GM21367 (cell line): ENCODE data around the gene DPH2.

Experiments
- ATAC-seq: cut with Tn5 transposase; IDR thresholded peaks from one replicate; pipeline ENCODE4 v1.9.1; 2021; ENCODE audit not compliant: unreplicated experiment

The DPH2 gene

GRCh38 chr1:43998000-43998378 is 28.2 kb downstream of the DPH2 start:
- no peak for ATAC-seq

- no peak for ATAC-seq
Measured at GRCh38 chr1:43999455-43999854, 29.6 kb downstream of the DPH2 start.

GRCh38 chr1:44000122-44000665 is 30.4 kb downstream of the DPH2 start:
- no peak for ATAC-seq

DNA sequence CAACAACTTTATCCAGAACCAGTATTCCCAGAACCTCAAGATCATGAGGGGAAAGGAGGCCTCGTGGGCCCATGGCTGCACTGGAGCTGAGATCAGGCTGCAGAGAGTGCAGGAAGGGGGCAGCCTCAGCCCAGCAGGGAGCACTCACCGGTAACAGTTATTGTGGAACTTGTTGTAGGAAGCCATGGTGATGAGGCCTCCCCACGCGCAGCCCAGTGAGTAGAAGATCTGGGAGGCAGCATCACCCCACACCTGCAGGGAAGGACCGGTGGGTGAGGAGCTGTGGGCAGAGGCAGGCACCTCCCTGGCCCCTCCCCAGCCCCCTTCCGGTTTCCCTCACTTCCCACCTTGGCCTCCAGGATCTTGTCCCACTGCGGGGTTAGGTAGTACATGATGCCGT is 32.4 kb downstream of the DPH2 start:
- no peak for ATAC-seq

- no peak for ATAC-seq
Measured at GRCh38 chr1:44002606-44003157, 32.9 kb downstream of the DPH2 start.

DNA sequence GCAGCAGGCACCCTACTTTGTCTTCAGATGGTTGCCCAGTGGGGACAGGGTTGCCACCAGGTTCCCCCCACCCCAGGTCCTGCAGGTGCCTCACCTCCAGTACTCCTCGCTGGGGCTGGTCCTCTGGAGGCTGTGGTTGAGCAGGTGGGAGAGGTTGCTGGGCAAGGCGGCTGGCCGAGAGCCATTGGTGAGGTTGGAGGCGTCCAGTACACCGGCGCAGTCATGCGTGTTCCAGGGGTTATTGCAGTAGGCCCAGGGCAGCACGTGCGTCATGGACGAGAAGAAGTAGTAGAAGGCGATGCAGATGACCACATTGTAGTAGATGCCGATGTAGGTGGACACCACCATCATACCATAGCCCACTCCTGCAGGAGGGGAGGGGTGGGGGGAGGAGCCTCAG is 38.4 kb downstream of the DPH2 start:
- ATAC-seq: no peak

DNA sequence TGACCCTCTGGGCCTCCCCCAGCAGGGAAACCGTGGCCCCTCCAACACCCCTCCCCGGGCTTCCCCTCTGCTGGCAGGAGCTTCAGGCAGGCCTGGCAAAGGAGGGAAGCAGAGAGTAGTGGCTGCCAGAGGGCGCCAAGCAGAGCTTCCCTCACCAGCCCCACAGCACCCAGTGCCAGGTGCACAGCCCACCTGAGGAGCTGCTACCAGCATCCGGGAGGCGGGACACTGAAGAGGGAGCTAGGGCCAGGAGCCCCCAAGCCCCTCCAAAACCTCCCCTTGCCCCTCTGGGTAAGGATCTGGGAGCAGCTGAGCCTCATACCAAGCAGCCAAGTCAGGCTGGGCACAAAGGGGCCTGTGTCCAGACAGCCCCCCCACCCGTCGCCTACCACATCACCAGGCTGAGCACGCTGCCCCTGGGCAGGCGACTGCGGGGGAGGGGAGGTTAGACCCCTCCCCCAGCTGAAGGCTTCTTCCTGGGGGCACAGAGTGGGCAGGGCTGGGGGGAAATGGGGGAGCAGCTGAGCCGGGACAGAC is 41.2 kb downstream of the DPH2 start:
- no peak for ATAC-seq

GRCh38 chr1:44012404-44012803 is 42.6 kb downstream of the DPH2 start:
- ATAC-seq: no peak

- ATAC-seq: no peak
Measured at GRCh38 chr1:44012941-44013609, 43.3 kb downstream of the DPH2 start.

DNA sequence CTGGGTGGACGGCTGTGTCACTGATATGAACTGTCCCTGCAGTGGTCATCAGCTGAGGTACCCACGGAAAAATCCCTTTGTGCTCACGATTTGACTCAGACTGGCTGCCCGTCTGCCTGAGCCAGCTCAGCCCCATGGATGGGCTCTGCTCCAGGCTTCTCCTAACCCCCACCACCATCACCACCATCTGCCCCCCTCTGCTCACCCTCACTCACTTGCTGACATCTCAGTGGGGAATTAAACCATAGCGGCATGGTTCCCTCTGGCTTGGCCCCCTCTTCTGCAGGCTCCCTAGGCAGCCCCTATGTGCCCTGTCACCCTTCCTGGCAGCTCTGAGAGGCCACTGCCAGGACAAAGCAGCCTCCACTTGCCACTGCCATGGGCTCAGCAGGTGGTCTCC is 44.1 kb downstream of the DPH2 start:
- no peak for ATAC-seq

- no peak for ATAC-seq
Measured at GRCh38 chr1:44014365-44015104, 44.7 kb downstream of the DPH2 start.

GRCh38 chr1:44015206-44015605 is 45.4 kb downstream of the DPH2 start:
- ATAC-seq: no peak

DNA sequence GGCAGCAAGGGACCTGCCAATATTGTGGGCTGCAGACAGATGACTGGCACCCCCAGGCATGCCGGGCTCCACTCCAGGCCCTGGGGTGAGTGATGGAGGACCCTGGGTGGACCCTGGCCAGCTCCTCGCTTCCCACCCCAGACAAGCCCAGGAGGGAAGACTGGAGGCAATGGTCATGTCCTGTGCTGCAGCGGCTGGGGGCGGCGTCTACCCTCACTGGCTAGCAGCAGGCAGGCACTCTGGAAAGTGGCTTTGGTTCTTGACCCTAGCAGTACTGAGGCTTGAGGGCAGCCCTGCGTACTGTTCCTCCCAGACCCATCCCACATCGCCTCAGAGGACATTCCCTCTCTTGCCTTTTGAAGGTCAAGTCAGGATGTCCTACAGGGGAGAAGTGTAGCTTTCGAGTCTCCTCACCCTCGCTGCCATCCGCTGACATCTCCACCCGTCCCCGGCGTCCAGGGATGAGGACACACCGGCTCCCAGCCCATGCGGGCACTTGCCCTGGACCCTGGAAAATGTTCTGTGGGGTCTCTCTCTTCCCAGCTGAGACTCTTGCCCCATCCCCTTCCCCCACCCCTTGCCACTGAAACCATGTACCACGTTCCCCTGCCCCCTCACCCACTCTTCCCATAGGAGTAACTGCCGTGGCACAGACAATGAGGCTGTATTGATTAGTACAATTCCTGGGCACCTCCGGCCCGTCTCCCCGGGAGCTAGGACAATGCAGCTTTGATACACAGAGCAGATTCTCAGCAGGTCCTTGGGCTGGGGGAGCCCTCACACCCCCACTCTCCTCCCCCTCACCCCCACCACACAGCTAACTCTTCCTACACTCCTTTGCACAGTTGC is 46.5 kb downstream of the DPH2 start:
- ATAC-seq: no peak

DNA sequence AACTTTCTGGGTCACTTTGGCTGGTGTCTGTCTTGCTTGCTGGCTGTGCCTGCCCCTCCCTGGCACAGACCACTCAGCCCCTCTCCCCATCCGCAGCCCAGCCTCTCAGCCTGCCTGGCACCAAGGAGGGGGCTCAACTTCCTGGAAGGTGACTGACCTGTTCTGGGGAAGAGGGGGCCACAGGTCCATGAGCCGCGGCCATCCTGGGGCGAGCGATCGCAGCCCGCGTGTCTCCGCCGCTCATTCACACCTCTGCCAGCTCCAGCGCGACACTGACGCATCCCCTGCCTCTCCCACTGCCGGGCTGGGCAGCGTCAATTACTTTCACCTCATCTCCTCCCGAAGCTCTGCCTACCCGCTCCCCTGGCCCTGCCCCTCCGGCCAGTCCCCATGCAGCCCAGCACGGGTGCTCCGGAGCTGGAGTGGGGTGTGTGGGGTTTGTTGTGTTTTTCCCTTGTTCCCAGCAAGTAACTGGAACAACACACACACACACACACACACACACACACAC is 47.1 kb downstream of the DPH2 start:
- no peak for ATAC-seq

DNA sequence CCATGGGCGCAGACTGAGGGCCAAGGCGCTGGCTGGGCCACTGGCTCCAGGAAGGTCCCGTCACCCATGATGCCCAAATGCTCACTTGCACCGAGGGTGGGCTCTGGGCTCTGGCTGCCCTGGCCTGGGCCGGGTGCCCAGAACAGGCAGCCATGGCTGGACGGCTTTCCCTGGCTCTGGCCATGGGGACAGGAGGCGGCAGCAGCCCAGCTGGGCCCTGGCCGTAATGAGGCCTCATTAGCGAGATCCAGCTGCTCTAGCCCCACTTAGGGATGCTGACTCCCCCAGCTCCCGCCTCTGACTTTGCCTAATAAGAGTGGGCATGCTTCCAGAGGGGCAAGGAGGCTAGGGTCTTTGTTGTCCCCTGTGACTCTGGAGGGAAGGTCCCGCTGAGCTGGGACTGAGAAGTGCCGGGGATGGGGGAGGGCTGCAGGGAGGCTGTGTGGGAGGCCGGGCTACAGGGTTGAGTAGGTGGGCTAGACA is 49.7 kb downstream of the DPH2 start:
- no peak for ATAC-seq

DNA sequence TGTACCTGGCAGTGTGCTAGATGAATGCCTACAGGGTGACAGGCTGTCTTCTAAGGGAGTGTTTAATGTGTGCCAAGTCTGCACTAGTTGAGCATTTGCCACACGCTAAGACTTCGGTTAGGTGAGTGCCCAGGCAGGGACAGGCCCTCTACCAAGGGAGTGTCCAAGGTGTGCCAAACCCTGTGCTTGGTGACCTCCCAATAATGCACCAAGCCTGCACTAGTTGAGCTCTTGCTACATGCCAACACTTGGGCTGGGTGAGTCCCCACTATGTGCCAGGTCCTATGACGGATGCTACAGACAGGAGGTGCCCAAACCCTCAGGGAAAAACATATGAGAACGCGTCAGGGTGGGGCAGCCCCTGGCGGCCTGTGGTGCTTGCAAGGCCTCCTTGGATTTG is 50.7 kb downstream of the DPH2 start:
- ATAC-seq: no peak

DNA sequence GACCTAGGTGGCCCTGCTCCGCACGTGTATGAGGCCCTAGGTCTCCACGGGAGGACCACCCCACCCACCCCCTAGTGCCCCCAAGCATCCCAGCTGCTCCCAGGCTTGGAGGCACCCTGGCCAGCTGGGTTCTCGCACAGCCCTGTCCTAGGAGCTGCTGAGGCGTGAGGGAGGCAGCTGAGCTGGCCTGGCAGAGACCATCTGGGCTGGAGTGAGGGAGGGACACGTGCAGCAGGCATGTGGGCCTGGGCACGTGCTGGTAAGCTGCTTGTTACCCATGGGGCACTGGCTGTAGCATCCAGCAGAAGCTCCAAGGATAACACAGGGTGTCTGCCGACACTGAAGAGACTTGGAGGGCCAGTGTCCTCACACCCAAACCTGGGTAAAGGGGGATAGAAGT is 51.3 kb downstream of the DPH2 start:
- no peak for ATAC-seq

DNA sequence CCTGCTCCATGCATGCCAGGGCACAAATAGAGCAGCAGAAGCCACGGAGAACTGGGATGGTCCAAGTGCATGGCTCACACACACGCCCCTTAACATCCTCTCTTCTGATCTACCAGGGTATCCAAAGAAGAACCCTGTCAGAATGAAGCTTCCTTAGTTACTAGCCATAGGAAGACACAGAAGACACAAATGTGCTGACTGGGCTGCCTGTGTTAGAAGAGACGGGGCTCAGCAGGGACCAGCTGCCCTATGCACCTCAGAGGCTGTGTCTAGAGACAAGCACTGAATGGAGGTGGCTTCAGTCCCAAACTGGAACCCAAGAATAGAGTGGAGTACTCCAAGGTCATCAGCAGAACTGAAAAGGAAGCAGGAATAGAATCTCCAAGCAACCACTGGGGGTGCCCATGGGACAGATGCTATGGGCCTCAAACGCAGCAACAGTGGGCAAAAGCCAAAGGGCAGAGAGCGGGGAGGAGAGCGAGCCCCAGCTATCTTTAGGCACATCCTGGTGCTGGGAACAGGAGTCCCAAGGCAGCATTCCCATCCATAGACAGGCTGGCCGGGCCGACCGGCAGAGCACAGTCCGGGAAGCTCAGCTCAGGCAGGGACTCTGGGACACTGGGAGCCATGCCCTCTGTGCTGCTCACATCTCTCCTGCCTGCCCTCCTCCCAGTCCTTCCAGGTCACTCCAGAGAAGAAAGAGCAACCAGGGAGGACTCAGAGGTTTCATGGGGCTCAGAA is 51.9 kb downstream of the DPH2 start:
- ATAC-seq: no peak
